Neural cell (in vitro differentiated cells): Measurements from ENCODE around the gene JAZF1. TPM values are rescaled to one million over a fixed set of nuclear protein-coding genes. Genes with fewer than 3 reads are reported as not detected.

Experiments used
- H2AFZ ChIP-seq: fragments of 200-600, 300-800 bp; sonication (generic), shearing (Covaris generic); 2 replicates; pipeline ENCODE4 v1.6.0; 2014; ENCODE audit warnings: low read depth, mild to moderate bottlenecking, antibody characterized with exemption, low read length, moderate library complexity
- H3F3A ChIP-seq: fragments of 200-600 bp; shearing (Covaris generic); 2 replicates; pipeline ENCODE4 v1.6.1; 2016; ENCODE audit warnings: mild to moderate bottlenecking, moderate library complexity, mixed read lengths, antibody characterized with exemption, low read length; ENCODE audit not compliant: insufficient read depth, poor library complexity, severe bottlenecking
- H3K27ac ChIP-seq: fragments of 200-600, 300-800 bp; sonication (generic), shearing (Covaris generic); 2 replicates; pipeline ENCODE4 v1.5.1; 2014; ENCODE audit warnings: mild to moderate bottlenecking, low read length, moderate library complexity
- H3K27me3 ChIP-seq: fragments of 300-800, 200-600 bp; sonication (generic), shearing (Covaris generic); 2 replicates; pipeline ENCODE4 v1.6.0; 2014; ENCODE audit warnings: mild to moderate bottlenecking, low read depth, low read length, moderate library complexity; ENCODE audit not compliant: insufficient read depth
- H3K36me3 ChIP-seq: fragments of 300-800, 200-600 bp; sonication (generic), shearing (Covaris generic); 2 replicates; pipeline ENCODE4 v1.5.1; 2014; ENCODE audit warnings: mild to moderate bottlenecking, antibody characterized with exemption, low read length, moderate library complexity; ENCODE audit not compliant: insufficient read depth
- H3K4me2 ChIP-seq: fragments of 300-800, 200-600 bp; sonication (generic), shearing (Covaris generic); 2 replicates; pipeline ENCODE4 v1.6.0; 2014; ENCODE audit warnings: mild to moderate bottlenecking, low read length
- H3K4me3 ChIP-seq: fragments of 300-800, 200-600 bp; sonication (generic), shearing (Covaris generic); 2 replicates; pipeline ENCODE4 v1.5.1; 2014; ENCODE audit warnings: mild to moderate bottlenecking, low read length, moderate library complexity
- H3K79me2 ChIP-seq: fragments of 200-600 bp; shearing (Covaris generic); replicated peaks from 2 replicates; pipeline ENCODE4 v1.6.0; 2014; ENCODE audit warnings: mild to moderate bottlenecking, low read length, moderate library complexity; ENCODE audit not compliant: insufficient read depth
- H3K9ac ChIP-seq: fragments of 300-800, 200-600 bp; sonication (generic), shearing (Covaris generic); 2 replicates; pipeline ENCODE4 v1.6.1; 2016; ENCODE audit warnings: mild to moderate bottlenecking, low read length, mixed read lengths
- H3K9me2 ChIP-seq: fragments of 200-600 bp; shearing (Covaris generic); 2 replicates; pipeline ENCODE4 v1.6.1; 2016; ENCODE audit warnings: mild to moderate bottlenecking, low read length, mixed read lengths; ENCODE audit not compliant: insufficient read depth
- H3K9me3 ChIP-seq: fragments of 200-600, 300-800 bp; sonication (generic), shearing (Covaris generic); 2 replicates; pipeline ENCODE4 v1.6.1; 2016; ENCODE audit warnings: mild to moderate bottlenecking, mixed run types, low read length, moderate library complexity, mixed read lengths
- H4K20me1 ChIP-seq: fragments of 200-600 bp; shearing (Covaris generic); 2 replicates; pipeline ENCODE4 v1.6.1; 2016; ENCODE audit warnings: mild to moderate bottlenecking, mixed run types; ENCODE audit not compliant: insufficient read depth
- EP300 ChIP-seq: fragments of 450-650 bp; conservative IDR thresholded peaks from 2 replicates; pipeline ENCODE4 v1.6.1; 2014; ENCODE audit warnings: antibody characterized with exemption, mild to moderate bottlenecking, moderate library complexity; ENCODE audit not compliant: poor library complexity, severe bottlenecking
- EZH2 ChIP-seq: fragments of 200-600, 300-800 bp; shearing (Covaris generic), sonication (generic); IDR thresholded peaks from 2 replicates; pipeline ENCODE4 v1.6.1; 2014; ENCODE audit warnings: antibody characterized with exemption, low read length, borderline replicate concordance, mild to moderate bottlenecking; ENCODE audit not compliant: insufficient read depth, poor library complexity, severe bottlenecking
- MXI1 ChIP-seq: fragments of 450-650 bp; conservative IDR thresholded peaks from 2 replicates; pipeline ENCODE4 v1.6.1; 2014; ENCODE audit warnings: antibody characterized with exemption, mild to moderate bottlenecking; ENCODE audit not compliant: poor library complexity, severe bottlenecking
- POLR2AphosphoS5 ChIP-seq: IDR thresholded peaks from 2 replicates; pipeline ENCODE4 v1.6.1; 2012
- RAD21 ChIP-seq: fragments of 450-650 bp; conservative IDR thresholded peaks from 2 replicates; pipeline ENCODE4 v1.6.1; 2014; ENCODE audit warnings: antibody characterized with exemption, mild to moderate bottlenecking, moderate library complexity
- REST ChIP-seq: IDR thresholded peaks from 2 replicates; pipeline ENCODE4 v1.6.1; 2012; ENCODE audit warnings: borderline replicate concordance
- SMC3 ChIP-seq: fragments of 450-650 bp; conservative IDR thresholded peaks from 2 replicates; pipeline ENCODE4 v1.6.1; 2014; ENCODE audit warnings: antibody characterized with exemption, mild to moderate bottlenecking, moderate library complexity; ENCODE audit not compliant: poor library complexity
- TAF1 ChIP-seq: IDR thresholded peaks from 2 replicates; pipeline ENCODE4 v1.6.1; 2012; ENCODE audit warnings: low read depth
- polyA plus RNA-seq: library from polyadenylated mRNA; depleted of rRNA; stranded (reverse); fragments of >200 nt; gene quantifications from 2 replicates; pipeline ENCODE4 v1.2.3, GENCODE V29; 2014
- TF ChIP-seq, protein P1 (sequence below): fragments of 450-650 bp; IDR thresholded peaks from 2 replicates; pipeline ENCODE4 v1.5.1; 2014; ENCODE audit warnings: antibody characterized with exemption, mild to moderate bottlenecking, moderate library complexity; ENCODE audit not compliant: poor library complexity, severe bottlenecking

Gene JAZF1
- polyA plus RNA-seq, 1 donor from 2014 or later = 29.5 TPM

GRCh38 chr7:27804139-27804538 lies 376.5 kb downstream of the JAZF1 start:
- Histone ChIP-seq H3K9ac (no peak overlapping the region), H3K4me3 (no peak overlapping the region), H3K9me3 (no peaks in the 10 kb centered on the region), H2AFZ (no peak overlapping the region), H3K27me3 (no peaks in the 10 kb centered on the region), H3K36me3 (no peaks in the 10 kb centered on the region), H3F3A (no peaks in the 10 kb centered on the region), H3K4me2 (no peak overlapping the region), H3K79me2 (no peaks in the 10 kb centered on the region), H3K27ac (no peak overlapping the region), H4K20me1 (no peaks in the 10 kb centered on the region), H3K9me2 (no peaks in the 10 kb centered on the region)
- TF ChIP-seq, protein P1, sequence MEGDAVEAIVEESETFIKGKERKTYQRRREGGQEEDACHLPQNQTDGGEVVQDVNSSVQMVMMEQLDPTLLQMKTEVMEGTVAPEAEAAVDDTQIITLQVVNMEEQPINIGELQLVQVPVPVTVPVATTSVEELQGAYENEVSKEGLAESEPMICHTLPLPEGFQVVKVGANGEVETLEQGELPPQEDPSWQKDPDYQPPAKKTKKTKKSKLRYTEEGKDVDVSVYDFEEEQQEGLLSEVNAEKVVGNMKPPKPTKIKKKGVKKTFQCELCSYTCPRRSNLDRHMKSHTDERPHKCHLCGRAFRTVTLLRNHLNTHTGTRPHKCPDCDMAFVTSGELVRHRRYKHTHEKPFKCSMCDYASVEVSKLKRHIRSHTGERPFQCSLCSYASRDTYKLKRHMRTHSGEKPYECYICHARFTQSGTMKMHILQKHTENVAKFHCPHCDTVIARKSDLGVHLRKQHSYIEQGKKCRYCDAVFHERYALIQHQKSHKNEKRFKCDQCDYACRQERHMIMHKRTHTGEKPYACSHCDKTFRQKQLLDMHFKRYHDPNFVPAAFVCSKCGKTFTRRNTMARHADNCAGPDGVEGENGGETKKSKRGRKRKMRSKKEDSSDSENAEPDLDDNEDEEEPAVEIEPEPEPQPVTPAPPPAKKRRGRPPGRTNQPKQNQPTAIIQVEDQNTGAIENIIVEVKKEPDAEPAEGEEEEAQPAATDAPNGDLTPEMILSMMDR = no peak
- TF ChIP-seq SMC3 = no peak
- no peak for TF ChIP-seq MXI1

DNA sequence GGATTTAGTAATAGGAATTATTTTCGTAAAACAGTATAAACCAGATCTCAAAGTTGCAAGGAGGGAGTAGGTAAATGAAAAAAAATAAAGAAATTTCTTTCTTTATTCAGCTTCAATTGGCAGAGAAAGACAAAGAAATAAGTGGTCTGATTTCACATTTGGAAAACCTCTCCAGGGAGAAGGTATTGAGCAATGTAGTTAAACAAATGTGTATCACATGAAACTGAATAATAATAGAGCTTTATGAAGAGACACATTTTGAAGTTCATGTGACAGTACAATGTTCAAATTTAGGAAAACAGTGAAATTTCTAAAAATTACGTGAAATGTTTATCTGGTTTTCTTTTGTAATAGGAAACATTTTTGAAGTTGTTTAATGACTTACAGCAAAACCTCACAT lies 377.6 kb downstream of the JAZF1 start:
- Histone ChIP-seq H3K4me3 (no peak overlapping the region), H3K4me2 (no peak overlapping the region), H3K36me3 (no peaks in the 10 kb centered on the region), H3K79me2 (no peaks in the 10 kb centered on the region), H3F3A (no peaks in the 10 kb centered on the region), H3K9me3 (no peaks in the 10 kb centered on the region), H3K9ac (no peak overlapping the region), H3K27ac (no peak overlapping the region), H3K9me2 (no peaks in the 10 kb centered on the region), H4K20me1 (no peaks in the 10 kb centered on the region), H3K27me3 (no peaks in the 10 kb centered on the region), H2AFZ (no peak overlapping the region)
- TF ChIP-seq RAD21 (no peak), TAF1 (no peak), EP300 (no peak), EZH2 (no peak), MXI1 (no peak), REST (no peak), SMC3 (no peak), POLR2AphosphoS5 (no peak)
- TF ChIP-seq, protein P1 = no peak
